ENCODE measurements around the gene NR3C1. TPM values are rescaled to one million over a fixed set of nuclear protein-coding genes. Genes with fewer than 3 reads are reported as not detected.

NR3C1 gene
- total RNA-seq, 4 donors from 2014 or later, result 56.7 to 79.1 (median 64.4) TPM

GRCh38 chr5:143239882-143240518 is 163.5 kb downstream of the NR3C1 start:
- TF ChIP-seq POLR2A (IDR thresholded peaks at IDR 0.05) (no peak), CTCF (IDR thresholded peaks at IDR 0.05 in 4 of 5, conservative IDR thresholded peaks at IDR 0.05 in 1 of 5) (no peak)
- in situ Hi-C loops (cut with MboI; ENCODE audit: low sequenced_read_pairs in 4 of 4) (loop anchor here in 1 of 4 donors (10.0 kb wide), 2 partner anchors 105 to 165 kb away; partner anchors contain the start of gene NR3C1), intact Hi-C loops (cut with DNase I; ENCODE audit: low total_unique reads) (loop anchor here (5.0 kb wide), 1 partner anchor 108 kb away; no protein-coding TSS in a partner anchor)
- Histone ChIP-seq H3K9me3 (no peaks in the 10 kb centered on the region), H3K4me3 (no peak overlapping the region), H3K27me3 (no peaks in the 10 kb centered on the region), H3K36me3 (no peaks in the 10 kb centered on the region), H3K4me1 (peaks cover 27 to 30% of the 10 kb centered on the region in 2 donors), H3K27ac (no peak overlapping the region)
- DNase-seq (no peak), ATAC-seq (no peak)

- Histone ChIP-seq H3K27ac (no peak overlapping the region), H3K4me1 (peaks cover 14 to 17% of the 10 kb centered on the region in 2 donors), H3K27me3 (no peaks in the 10 kb centered on the region), H3K36me3 (no peaks in the 10 kb centered on the region), H3K4me3 (no peak overlapping the region), H3K9me3 (no peaks in the 10 kb centered on the region)
- in situ Hi-C loops (cut with MboI; ENCODE audit: low sequenced_read_pairs in 4 of 4) (no loop called here), intact Hi-C loops (cut with DNase I; ENCODE audit: low total_unique reads) (no loop called here)
- no peak for DNase-seq
- no peak for ATAC-seq
- TF ChIP-seq CTCF (IDR thresholded peaks at IDR 0.05 in 4 of 5, conservative IDR thresholded peaks at IDR 0.05 in 1 of 5) (no peak), POLR2A (IDR thresholded peaks at IDR 0.05) (no peak)
These were observed 164.9 kb downstream of the NR3C1 start for GRCh38 chr5:143238620-143239019.

DNA sequence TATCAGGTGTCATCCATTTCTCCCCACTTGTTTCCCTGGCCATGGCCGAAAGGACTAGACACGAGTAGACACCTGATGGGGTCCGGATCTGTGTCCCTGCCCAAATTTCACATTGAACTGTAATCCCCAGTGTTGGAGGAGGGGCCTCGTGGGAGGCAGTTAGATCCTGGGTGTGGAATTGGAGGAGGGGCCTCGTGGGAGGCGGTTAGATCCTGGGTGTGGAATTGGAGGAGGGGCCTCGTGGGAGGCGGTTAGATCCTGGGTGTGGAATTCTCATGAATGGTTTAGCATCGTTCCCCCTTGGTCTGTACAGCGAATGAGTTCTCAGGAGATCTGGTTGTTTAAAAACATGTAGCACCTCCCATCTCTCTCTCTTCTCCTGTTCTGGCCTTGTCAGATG is 165.8 kb downstream of the NR3C1 start:
- ATAC-seq (no peak), DNase-seq (no peak)
- Histone ChIP-seq H3K27ac (no peak overlapping the region), H3K4me1 (peaks cover 4 to 8% of the 10 kb centered on the region in 2 donors), H3K36me3 (no peaks in the 10 kb centered on the region), H3K27me3 (no peaks in the 10 kb centered on the region), H3K4me3 (no peak overlapping the region), H3K9me3 (no peaks in the 10 kb centered on the region)
- in situ Hi-C loops (cut with MboI; ENCODE audit: low sequenced_read_pairs in 4 of 4), result no loop called here
- intact Hi-C loops (cut with DNase I; ENCODE audit: low total_unique reads), result no loop called here
- TF ChIP-seq CTCF (IDR thresholded peaks at IDR 0.05 in 4 of 5, conservative IDR thresholded peaks at IDR 0.05 in 1 of 5) (no peak), POLR2A (IDR thresholded peaks at IDR 0.05) (no peak)

GRCh38 chr5:143236682-143237081 is 166.8 kb downstream of the NR3C1 start:
- ATAC-seq, result no peak
- no peak for DNase-seq
- no peaks in the 10 kb centered on the region for H3K4me1 ChIP-seq
- in situ Hi-C loops (cut with MboI; ENCODE audit: low sequenced_read_pairs in 4 of 4), result no loop called here
- no peaks in the 10 kb centered on the region for H3K9me3 ChIP-seq
- H3K27ac ChIP-seq, result no peak overlapping the region
- H3K4me3 ChIP-seq, result no peak overlapping the region
- H3K36me3 ChIP-seq, result no peaks in the 10 kb centered on the region
- intact Hi-C loops (cut with DNase I; ENCODE audit: low total_unique reads), result no loop called here
- no peaks in the 10 kb centered on the region for H3K27me3 ChIP-seq
- TF ChIP-seq CTCF (IDR thresholded peaks at IDR 0.05 in 4 of 5, conservative IDR thresholded peaks at IDR 0.05 in 1 of 5), result no peak
- TF ChIP-seq POLR2A (IDR thresholded peaks at IDR 0.05), result no peak

Measured in gastrocnemius medialis (tissue), 4 donors.